Measurements from ENCODE around the gene FBH1.

Gene FBH1

DNA sequence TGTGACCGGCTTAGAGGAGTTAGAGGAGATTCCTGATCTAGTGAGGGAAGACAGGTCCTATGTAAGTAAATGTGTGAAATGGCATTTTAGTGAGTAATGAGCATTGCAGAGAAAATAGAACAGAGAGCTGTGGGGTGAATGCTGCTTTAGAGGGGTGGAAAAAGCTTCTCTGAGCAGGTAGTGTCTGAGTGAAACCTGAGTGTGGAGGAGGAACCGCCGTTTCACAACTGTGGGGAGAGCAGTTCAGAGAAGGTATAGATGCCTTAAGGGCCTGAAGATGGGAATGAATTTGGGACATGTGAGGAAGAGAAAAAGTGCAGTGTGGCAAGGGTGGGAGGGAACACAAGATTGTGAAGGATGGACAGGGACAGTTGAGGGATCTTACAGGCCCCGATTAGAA is 21.6 kb downstream of the FBH1 start:
- Histone ChIP-seq H3K9me3 (ENCODE audit: control insufficient read depth, low read length) (no peaks in the 10 kb centered on the region), H3K9ac (ENCODE audit: low read length) (no peak overlapping the region), H3K36me3 (ENCODE audit: control insufficient read depth, insufficient read depth, low read length) (peaks cover 12% of the 10 kb centered on the region), H3K4me1 (ENCODE audit: control insufficient read depth, insufficient read depth, low read length) (peaks cover 3% of the 10 kb centered on the region), H3K4me3 (ENCODE audit: low read length) (no peak overlapping the region), H3K27me3 (ENCODE audit: control insufficient read depth, insufficient read depth, low read length) (no peaks in the 10 kb centered on the region)

DNA sequence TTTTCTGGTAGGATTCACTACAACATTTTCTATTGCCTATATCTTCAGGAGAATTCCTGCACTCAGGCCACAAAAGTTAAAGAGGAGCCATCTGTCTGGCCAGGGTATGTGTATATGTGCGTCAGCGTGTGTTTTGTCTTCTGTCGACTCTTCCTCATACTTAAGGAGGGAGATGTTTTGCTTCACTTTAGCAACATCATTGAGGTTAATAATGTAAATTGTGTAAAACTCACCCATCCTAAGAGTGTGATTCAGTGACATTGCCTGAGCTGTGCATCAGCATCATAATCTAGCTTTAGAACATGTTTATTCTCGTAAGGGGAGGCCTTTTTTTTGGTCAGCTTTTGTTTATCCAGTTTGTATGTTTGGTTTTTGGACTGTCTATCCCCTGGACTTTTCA is 23.7 kb downstream of the FBH1 start:
- no peak overlapping the region for H3K9ac ChIP-seq (ENCODE audit: low read length)
- peaks cover 3% of the 10 kb centered on the region for H3K4me1 ChIP-seq (ENCODE audit: control insufficient read depth, insufficient read depth, low read length)
- no peak overlapping the region for H3K4me3 ChIP-seq (ENCODE audit: low read length)
- H3K27me3 ChIP-seq (ENCODE audit: control insufficient read depth, insufficient read depth, low read length): no peaks in the 10 kb centered on the region
- no peaks in the 10 kb centered on the region for H3K9me3 ChIP-seq (ENCODE audit: control insufficient read depth, low read length)
- peaks cover 13% of the 10 kb centered on the region for H3K36me3 ChIP-seq (ENCODE audit: control insufficient read depth, insufficient read depth, low read length)

DNA sequence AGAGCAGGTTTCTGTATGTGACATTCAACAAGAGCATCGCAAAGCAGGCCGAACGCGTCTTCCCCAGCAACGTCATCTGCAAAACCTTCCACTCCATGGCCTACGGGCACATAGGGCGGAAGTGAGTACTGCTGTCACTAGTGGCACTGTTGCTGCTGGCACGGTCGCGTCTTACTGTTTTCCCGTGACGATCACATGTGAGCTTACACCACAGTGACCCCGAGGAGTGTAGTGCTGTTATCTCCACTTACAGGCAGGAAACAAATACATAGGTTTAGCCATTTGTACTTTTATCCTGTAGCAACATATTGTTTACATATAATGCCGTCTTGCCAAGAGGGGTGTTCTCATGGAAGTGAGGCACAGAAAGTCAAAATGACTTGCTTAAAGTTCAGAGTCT is 25.4 kb downstream of the FBH1 start:
- Histone ChIP-seq H3K9me3 (ENCODE audit: control insufficient read depth, low read length) (no peaks in the 10 kb centered on the region), H3K36me3 (ENCODE audit: control insufficient read depth, insufficient read depth, low read length) (peaks cover 15% of the 10 kb centered on the region), H3K4me3 (ENCODE audit: low read length) (no peak overlapping the region), H3K27me3 (ENCODE audit: control insufficient read depth, insufficient read depth, low read length) (no peaks in the 10 kb centered on the region), H3K4me1 (ENCODE audit: control insufficient read depth, insufficient read depth, low read length) (peaks cover 3% of the 10 kb centered on the region), H3K9ac (ENCODE audit: low read length) (no peak overlapping the region)

DNA sequence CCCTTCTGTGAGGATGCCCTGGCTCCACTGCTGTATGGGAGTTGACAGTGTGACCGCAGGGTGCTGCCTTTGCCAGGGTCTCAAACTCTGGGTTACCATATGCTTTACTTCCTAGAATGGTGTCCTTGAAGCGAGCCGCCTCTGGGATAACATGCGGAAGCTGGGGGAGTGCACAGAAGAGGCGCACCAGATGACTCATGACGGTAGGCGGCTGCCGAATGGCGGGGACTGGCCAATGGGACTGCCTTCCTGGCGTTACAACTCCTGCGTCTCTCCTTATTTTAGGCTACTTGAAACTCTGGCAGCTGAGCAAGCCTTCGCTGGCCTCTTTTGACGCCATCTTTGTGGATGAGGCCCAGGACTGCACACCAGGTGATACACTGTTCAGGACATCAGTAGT is 27.3 kb downstream of the FBH1 start:
- Histone ChIP-seq H3K27me3 (ENCODE audit: control insufficient read depth, insufficient read depth, low read length) (no peaks in the 10 kb centered on the region), H3K4me3 (ENCODE audit: low read length) (no peak overlapping the region), H3K4me1 (ENCODE audit: control insufficient read depth, insufficient read depth, low read length) (no peaks in the 10 kb centered on the region), H3K36me3 (ENCODE audit: control insufficient read depth, insufficient read depth, low read length) (peaks cover 3% of the 10 kb centered on the region), H3K9me3 (ENCODE audit: control insufficient read depth, low read length) (no peaks in the 10 kb centered on the region), H3K9ac (ENCODE audit: low read length) (no peak overlapping the region)

DNA sequence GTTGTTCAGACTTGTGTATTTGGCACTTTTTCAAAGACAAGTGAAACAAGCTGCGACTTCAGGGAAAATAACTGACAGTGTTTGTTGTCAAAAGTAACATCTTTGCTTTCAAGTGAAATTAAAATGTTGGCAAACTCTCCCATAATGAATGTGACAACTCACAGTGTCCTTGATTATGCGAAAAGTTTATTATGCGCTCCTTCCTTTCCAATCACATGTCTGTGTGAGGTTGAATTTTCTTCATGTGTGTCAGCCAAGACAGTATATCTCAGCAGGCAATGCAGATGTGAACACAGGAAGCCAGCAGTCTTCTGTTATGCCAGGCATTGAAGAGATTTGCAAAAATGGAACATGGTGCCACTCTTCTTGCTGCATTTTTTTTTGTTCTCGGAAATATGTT is 28.7 kb downstream of the FBH1 start:
- Histone ChIP-seq H3K9ac (ENCODE audit: low read length) (no peak overlapping the region), H3K4me1 (ENCODE audit: control insufficient read depth, insufficient read depth, low read length) (no peaks in the 10 kb centered on the region), H3K4me3 (ENCODE audit: low read length) (no peak overlapping the region), H3K36me3 (ENCODE audit: control insufficient read depth, insufficient read depth, low read length) (peaks cover 5% of the 10 kb centered on the region), H3K9me3 (ENCODE audit: control insufficient read depth, low read length) (no peaks in the 10 kb centered on the region), H3K27me3 (ENCODE audit: control insufficient read depth, insufficient read depth, low read length) (no peaks in the 10 kb centered on the region)

DNA sequence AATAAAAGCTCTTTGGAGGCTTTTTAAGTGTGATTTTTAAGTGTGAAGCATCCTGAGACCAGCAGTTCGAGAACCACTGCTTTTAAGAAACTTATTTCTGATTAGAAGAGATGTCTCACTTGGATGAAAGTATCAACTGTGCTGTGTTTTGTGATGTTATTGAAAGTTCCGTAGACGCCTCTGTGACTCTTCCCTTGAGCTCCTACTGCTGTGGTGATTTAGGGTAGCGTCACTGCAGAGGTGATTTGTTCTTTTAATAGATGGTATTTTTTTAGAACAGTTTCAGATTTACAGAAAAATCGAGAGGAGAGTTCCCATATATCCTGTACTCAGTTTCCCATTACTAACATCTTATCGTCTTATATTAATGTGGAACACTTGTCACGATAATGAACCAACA is 29.5 kb downstream of the FBH1 start:
- H3K4me3 ChIP-seq (ENCODE audit: low read length): no peak overlapping the region
- H3K36me3 ChIP-seq (ENCODE audit: control insufficient read depth, insufficient read depth, low read length): peaks cover 7% of the 10 kb centered on the region
- no peaks in the 10 kb centered on the region for H3K9me3 ChIP-seq (ENCODE audit: control insufficient read depth, low read length)
- H3K4me1 ChIP-seq (ENCODE audit: control insufficient read depth, insufficient read depth, low read length): no peaks in the 10 kb centered on the region
- no peaks in the 10 kb centered on the region for H3K27me3 ChIP-seq (ENCODE audit: control insufficient read depth, insufficient read depth, low read length)
- H3K9ac ChIP-seq (ENCODE audit: low read length): no peak overlapping the region

DNA sequence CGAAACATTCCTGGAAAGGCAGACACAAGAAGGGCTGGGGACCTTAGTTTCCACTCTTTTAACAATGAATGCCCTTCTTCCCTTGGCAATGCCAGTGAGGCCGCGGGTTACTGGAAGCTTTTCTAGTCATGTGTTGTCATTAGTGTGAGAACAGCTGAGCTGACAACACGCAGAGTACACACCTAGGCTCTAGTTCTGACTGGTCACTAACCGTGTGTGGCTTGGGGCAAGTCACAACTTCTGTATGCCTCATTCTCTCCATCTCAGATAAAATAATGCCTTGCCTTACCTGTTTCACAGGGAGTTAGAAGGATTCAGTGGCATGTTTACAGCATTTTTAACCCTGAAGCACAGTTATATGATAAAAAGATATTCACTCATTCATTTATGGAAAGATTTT is 31.7 kb downstream of the FBH1 start:
- no peak overlapping the region for H3K4me3 ChIP-seq (ENCODE audit: low read length)
- no peaks in the 10 kb centered on the region for H3K4me1 ChIP-seq (ENCODE audit: control insufficient read depth, insufficient read depth, low read length)
- H3K36me3 ChIP-seq (ENCODE audit: control insufficient read depth, insufficient read depth, low read length): peaks cover 7% of the 10 kb centered on the region
- H3K9ac ChIP-seq (ENCODE audit: low read length): no peak overlapping the region
- no peaks in the 10 kb centered on the region for H3K27me3 ChIP-seq (ENCODE audit: control insufficient read depth, insufficient read depth, low read length)
- no peaks in the 10 kb centered on the region for H3K9me3 ChIP-seq (ENCODE audit: control insufficient read depth, low read length)

DNA sequence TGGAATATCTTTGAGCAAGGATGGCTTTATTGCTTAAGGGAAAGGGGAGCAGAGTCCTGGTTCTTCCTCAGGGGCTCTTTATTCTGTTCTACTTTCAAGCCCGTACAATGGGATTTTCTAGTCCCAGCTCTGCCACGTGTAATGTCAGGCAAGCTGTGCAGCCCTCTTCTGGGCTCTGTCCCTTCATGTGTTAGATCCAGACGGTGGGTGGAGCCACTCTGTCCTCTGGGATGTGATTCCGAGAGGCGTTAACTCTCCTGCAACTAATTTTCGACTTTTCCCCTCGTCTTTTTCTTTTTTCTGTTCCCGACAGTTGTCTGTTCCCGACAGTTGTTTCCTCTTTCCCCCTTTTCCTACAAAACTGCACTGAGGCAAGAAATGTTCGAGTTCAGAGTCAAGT is 34.8 kb downstream of the FBH1 start:
- Histone ChIP-seq H3K4me1 (ENCODE audit: control insufficient read depth, insufficient read depth, low read length) (no peaks in the 10 kb centered on the region), H3K36me3 (ENCODE audit: control insufficient read depth, insufficient read depth, low read length) (peaks cover 12% of the 10 kb centered on the region), H3K4me3 (ENCODE audit: low read length) (no peak overlapping the region), H3K27me3 (ENCODE audit: control insufficient read depth, insufficient read depth, low read length) (no peaks in the 10 kb centered on the region), H3K9ac (ENCODE audit: low read length) (no peak overlapping the region), H3K9me3 (ENCODE audit: control insufficient read depth, low read length) (no peaks in the 10 kb centered on the region)

DNA sequence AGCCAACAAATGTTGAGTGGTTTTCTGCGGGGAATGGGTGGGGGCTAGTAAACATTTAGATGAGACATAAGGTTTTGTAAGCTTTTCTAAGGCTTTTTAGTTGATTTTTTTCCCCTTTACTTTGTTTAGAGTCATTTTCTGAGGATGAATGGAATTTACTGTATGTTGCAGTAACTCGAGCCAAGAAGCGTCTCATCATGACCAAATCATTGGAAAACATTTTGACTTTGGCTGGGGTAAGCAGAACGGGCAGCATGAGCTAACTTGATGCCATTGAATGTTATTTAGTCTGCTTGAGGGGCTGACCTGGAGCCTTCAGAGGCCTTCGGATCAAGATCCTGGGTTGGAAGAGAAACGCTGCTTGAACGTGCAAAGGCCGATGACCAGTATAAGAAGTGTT is 37.3 kb downstream of the FBH1 start:
- Histone ChIP-seq H3K36me3 (ENCODE audit: control insufficient read depth, insufficient read depth, low read length) (peaks cover 12% of the 10 kb centered on the region), H3K9ac (ENCODE audit: low read length) (no peak overlapping the region), H3K9me3 (ENCODE audit: control insufficient read depth, low read length) (no peaks in the 10 kb centered on the region), H3K4me3 (ENCODE audit: low read length) (no peak overlapping the region), H3K4me1 (ENCODE audit: control insufficient read depth, insufficient read depth, low read length) (no peaks in the 10 kb centered on the region), H3K27me3 (ENCODE audit: control insufficient read depth, insufficient read depth, low read length) (no peaks in the 10 kb centered on the region)

DNA sequence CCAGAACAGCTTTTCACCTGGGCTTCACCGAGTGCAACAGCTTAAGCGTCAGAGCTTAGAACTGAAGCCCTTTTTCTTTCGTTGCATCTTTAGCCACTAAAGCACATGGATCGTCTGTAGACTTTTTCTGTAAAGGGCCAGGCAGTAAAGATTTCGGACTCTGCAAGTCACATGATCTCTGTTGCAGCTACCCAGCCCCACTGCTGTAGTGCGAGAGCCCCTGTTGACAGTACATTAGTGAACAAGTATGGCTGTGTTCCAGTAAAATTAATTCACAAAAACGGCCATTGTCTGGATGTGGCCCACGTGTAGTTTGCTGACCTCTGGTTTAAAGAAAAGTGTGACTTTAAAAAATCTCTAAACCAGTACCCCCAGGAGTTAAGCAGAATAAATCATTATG is 39.4 kb downstream of the FBH1 start:
- no peak overlapping the region for H3K9ac ChIP-seq (ENCODE audit: low read length)

DNA sequence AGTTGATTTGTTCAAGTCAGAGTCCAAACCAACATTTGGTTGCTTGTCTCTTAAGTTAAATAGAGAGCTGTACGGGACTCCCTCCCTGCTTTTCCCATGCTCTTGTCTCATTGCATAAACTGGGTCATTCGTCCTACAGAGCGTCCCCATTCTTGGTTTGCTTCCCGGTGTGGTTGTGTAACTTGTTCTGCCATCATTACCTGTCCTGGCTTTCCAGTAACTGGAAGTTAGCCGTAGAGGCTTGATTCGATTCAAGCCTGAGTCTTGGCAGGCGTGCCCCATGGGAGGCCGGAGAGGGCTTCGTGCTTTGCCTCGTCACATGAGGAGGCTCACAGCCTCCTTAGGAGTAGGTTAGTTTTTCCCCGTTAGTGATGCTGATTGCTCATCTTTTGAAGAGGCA is 40.2 kb downstream of the FBH1 start:
- Histone ChIP-seq H3K9ac (ENCODE audit: low read length) (no peak overlapping the region), H3K36me3 (ENCODE audit: control insufficient read depth, insufficient read depth, low read length) (peaks cover 8% of the 10 kb centered on the region), H3K9me3 (ENCODE audit: control insufficient read depth, low read length) (no peaks in the 10 kb centered on the region), H3K4me3 (ENCODE audit: low read length) (no peak overlapping the region), H3K27me3 (ENCODE audit: control insufficient read depth, insufficient read depth, low read length) (no peaks in the 10 kb centered on the region), H3K4me1 (ENCODE audit: control insufficient read depth, insufficient read depth, low read length) (no peaks in the 10 kb centered on the region)

More for the DNA sequence above, 39.4 kb downstream of the FBH1 start:
- Histone ChIP-seq H3K4me1 (ENCODE audit: control insufficient read depth, insufficient read depth, low read length) (no peaks in the 10 kb centered on the region), H3K36me3 (ENCODE audit: control insufficient read depth, insufficient read depth, low read length) (peaks cover 8% of the 10 kb centered on the region), H3K4me3 (ENCODE audit: low read length) (no peak overlapping the region), H3K9me3 (ENCODE audit: control insufficient read depth, low read length) (no peaks in the 10 kb centered on the region), H3K27me3 (ENCODE audit: control insufficient read depth, insufficient read depth, low read length) (no peaks in the 10 kb centered on the region)

DNA sequence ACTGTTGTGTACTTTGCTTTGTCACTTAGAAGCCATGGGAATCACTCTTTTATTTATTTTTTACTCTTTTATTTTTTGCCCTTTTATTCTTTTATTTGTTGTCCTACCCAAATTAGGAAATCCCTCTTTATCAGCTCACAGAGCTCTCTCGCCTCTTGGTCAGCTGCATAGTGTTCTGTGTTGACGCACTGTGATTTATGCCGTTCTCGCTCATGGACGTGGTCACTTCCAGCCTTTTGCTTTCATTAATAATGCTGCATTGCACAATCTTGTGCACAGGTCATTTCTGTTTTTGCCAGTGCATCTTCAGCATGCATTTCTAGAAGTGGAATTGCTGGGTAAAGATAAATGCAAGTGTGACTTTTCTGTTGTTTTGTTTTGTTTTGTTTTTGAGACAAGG is 42.3 kb downstream of the FBH1 start:
- Histone ChIP-seq H3K4me3 (ENCODE audit: low read length) (no peak overlapping the region), H3K9me3 (ENCODE audit: control insufficient read depth, low read length) (no peaks in the 10 kb centered on the region), H3K4me1 (ENCODE audit: control insufficient read depth, insufficient read depth, low read length) (no peaks in the 10 kb centered on the region), H3K9ac (ENCODE audit: low read length) (no peak overlapping the region), H3K27me3 (ENCODE audit: control insufficient read depth, insufficient read depth, low read length) (no peaks in the 10 kb centered on the region), H3K36me3 (ENCODE audit: control insufficient read depth, insufficient read depth, low read length) (peaks cover 18% of the 10 kb centered on the region)

DNA sequence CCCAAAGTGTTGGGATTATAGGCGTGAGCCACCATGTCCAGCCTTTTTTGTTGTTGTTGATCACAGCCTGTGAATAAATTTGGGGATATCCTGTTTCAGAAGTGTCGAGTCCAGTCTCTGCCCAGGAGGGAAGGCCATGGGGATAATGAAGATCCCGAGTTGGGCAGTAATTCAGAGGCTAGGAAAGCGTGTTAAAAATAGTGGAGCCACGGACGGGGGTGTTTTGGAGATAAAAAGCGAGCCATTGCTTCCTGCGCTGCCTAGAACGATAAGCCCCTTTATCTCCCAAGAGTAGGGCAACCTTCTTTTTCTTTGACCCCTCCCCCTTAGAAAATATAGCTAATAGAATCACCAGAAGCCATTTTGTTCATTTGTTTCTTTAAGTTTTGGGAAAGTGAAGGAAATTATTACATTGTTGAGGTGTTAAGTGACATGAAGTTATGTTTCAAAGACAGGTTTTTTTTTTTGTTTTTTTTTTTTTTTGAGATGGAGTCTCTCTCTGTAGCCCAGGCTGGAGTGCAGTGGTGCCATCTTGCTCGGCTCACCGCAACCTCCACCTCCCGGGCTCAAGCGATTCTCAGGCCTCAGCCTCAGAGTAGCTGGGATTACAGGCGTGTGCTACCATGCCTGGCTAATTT is 44.0 kb downstream of the FBH1 start:
- no peak overlapping the region for H3K4me3 ChIP-seq (ENCODE audit: low read length)
- no peaks in the 10 kb centered on the region for H3K4me1 ChIP-seq (ENCODE audit: control insufficient read depth, insufficient read depth, low read length)
- peaks cover 14% of the 10 kb centered on the region for H3K36me3 ChIP-seq (ENCODE audit: control insufficient read depth, insufficient read depth, low read length)
- no peaks in the 10 kb centered on the region for H3K9me3 ChIP-seq (ENCODE audit: control insufficient read depth, low read length)
- no peak overlapping the region for H3K9ac ChIP-seq (ENCODE audit: low read length)
- no peaks in the 10 kb centered on the region for H3K27me3 ChIP-seq (ENCODE audit: control insufficient read depth, insufficient read depth, low read length)

Data from mucosa of stomach (tissue), 1 donor.